KOPT-K1 (cell line): Measurements from ENCODE around the gene CD8B.
"Not testable (repeated sequence)": the region's sequence is repeated elsewhere in the genome, so short reads cannot be mapped to it uniquely, and the experiment has no call there.

ENCODE experiments used
- H3K27ac ChIP-seq: fragments of 200-600 bp; sonication (generic); 2 replicates; pipeline ENCODE4 v1.5.1; 2016; ENCODE audit warnings: antibody characterized with exemption, mild to moderate bottlenecking, low read depth, low read length; ENCODE audit not compliant: poor library complexity, severe bottlenecking
- H3K36me3 ChIP-seq: fragments of 200-600 bp; sonication (generic); 2 replicates; pipeline ENCODE4 v1.5.1; 2017; ENCODE audit warnings: antibody characterized with exemption, mild to moderate bottlenecking, low read length, moderate library complexity; ENCODE audit not compliant: insufficient read depth
- H3K9me3 ChIP-seq: fragments of 200-600 bp; sonication (generic); 2 replicates; pipeline ENCODE4 v1.5.1; 2017; ENCODE audit warnings: antibody characterized with exemption, low read length, mild to moderate bottlenecking; ENCODE audit not compliant: insufficient read depth, poor library complexity, severe bottlenecking

Gene CD8B

GRCh38 chr2:86842607-86843234 is 19.0 kb downstream of the CD8B start:
- not testable (repeated sequence) for H3K9me3 ChIP-seq, H3K36me3 ChIP-seq
- peak overlapping the region; percentile 77 for H3K27ac ChIP-seq

- H3K27ac ChIP-seq = peak overlapping the region; percentile 77
Measured at GRCh38 chr2:86841330-86841729, 20.4 kb downstream of the CD8B start.

DNA sequence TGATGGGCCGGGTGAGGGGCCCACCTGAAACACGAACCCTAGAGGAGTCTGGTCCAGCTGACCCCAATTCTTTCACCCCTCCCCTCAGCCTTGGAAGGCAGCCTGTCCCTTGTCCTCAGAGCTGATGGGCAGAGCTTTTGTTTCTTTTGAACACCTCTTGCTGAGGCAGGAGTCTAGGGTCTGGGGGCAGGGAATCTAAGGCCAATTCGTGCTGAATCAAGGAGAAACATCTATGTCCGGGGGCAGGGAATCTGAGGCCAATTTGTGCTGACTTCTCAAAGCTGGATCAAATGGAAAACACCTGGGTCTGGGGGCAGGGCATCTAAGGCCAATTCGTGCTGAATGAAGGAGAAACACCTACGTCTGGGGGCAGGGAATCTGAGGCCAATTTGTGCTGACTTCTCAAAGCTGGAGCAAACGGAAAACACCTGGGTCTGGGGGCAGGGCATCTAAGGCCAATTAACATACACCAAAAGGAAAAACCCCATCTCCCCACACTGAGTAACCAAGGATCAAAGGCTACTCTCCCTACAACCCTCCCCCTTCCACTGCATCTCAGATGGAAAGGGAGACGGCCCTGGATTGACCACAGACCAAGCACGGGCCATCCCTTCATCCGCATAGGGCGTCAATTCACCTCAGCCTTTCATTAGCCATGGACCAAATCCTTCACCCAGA is 21.7 kb downstream of the CD8B start:
- not testable (repeated sequence) for H3K9me3 ChIP-seq, H3K36me3 ChIP-seq
- H3K27ac ChIP-seq = peak overlapping the region; percentile 77

More at GRCh38 chr2:86841330-86841729, 20.4 kb downstream of the CD8B start:
- not testable (repeated sequence) for H3K36me3 ChIP-seq, H3K9me3 ChIP-seq

DNA sequence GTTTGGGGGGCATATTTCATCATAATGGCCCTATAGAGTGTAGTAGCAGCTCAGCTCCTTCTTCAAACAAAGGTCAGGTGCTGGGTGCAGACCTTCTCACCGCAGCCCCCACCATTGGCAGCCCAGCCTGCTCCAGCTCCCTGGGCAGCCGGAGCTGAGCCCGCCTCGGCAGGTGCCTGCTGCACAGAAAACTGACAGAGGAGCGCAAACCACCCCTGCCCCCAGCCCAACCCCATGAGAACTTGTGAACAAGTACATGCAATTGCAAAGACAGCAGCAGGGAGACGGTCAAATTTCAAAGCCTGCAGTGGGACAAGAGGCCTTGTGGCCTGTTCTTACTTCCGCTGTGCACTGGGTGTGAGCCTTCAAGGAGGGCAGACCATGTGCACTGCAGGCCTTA is 22.2 kb downstream of the CD8B start:
- not testable (repeated sequence) for H3K9me3 ChIP-seq, H3K36me3 ChIP-seq
- H3K27ac ChIP-seq = peak overlapping the region; percentile 77

DNA sequence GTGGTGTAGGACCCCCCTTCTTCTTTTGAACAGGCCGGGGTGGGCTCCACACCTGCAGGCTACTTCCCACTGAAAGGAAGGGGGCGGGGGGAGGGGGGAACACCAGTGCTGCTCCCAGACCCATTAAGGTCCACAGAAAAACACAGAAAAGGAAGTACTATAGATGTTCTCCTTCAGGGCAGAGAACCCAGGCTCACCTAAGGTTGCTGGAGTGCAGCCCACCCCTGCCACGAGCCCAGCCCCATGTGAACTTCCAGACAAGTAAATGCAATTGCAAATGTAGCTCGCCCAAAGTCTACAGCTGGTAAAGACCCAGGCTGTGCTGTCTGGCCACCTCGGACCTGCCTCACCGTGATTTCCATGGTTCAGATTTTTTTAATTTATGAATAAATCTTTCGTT is 24.0 kb downstream of the CD8B start:
- not testable (repeated sequence) for H3K9me3 ChIP-seq, H3K36me3 ChIP-seq
- peak overlapping the region; percentile 80 for H3K27ac ChIP-seq

DNA sequence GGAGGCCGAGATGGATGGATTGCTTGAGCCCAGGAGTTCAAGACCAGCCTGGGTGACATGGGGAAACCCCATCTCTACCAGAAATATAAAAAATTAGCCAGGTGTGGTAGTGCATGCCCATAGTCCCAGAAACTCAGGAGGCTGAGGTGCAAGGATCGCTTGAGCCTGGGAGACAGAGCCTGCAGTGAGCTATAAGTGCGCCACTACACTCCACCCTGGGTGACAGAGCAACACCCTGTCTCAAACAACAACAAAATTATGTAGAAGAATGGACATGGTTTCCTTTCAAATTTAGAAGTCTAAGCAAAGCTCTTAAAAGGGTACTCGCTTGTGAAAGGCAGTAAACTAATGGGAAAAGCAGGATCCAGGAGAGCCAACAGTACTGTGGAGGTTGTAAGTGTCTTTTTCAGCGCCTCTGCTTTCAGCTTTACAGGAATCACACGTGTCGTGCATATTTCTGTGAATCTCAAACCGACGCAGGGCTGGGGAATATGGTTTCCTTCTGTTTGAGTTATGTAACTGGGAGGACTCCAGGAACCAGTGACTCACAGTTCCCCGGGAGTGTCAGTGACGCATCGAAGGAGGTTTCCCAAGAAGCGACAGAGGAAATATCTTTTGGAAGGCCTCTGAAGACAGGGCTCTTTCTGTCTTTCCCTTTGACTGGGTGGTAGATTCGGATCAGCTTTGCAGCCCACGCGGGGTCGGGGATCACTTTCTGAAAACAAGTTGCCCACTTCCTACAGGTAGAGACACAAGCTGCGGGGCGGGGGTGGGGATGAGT is 24.6 kb downstream of the CD8B start:
- H3K9me3 ChIP-seq, H3K36me3 ChIP-seq: not testable (repeated sequence)
- H3K27ac ChIP-seq = peak overlapping the region; percentile 80

- H3K36me3 ChIP-seq, H3K9me3 ChIP-seq: not testable (repeated sequence)
- peak overlapping the region; percentile 80 for H3K27ac ChIP-seq
Measured at GRCh38 chr2:86835548-86835889, 26.2 kb downstream of the CD8B start.

DNA sequence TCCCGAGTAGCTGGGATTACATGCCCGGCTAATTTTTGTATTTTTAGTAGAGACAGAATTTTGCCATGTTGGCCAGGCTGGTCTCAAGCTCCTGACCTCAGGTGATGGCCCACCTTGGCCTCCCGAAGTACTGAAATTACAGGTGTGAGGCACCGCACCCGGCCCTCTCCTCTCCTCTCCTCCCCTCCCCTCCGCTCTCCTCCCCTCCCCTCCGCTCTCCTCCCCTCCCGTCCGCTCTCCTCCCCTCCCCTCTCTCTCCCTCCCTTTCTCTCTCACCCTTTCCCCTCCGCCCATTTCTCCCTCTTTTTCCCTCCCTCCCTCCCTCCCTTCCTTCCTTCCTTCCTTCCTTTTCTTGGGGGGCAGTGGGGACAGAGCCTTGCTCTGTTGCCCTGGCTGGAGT is 28.4 kb downstream of the CD8B start:
- H3K27ac ChIP-seq = no peak overlapping the region
- no peaks in the 10 kb centered on the region for H3K9me3 ChIP-seq
- no peaks in the 10 kb centered on the region for H3K36me3 ChIP-seq

- Histone ChIP-seq H3K36me3 (no peaks in the 10 kb centered on the region), H3K9me3 (no peaks in the 10 kb centered on the region), H3K27ac (peak overlapping the region; percentile 56)
Measured at GRCh38 chr2:86832334-86833096, 29.2 kb downstream of the CD8B start.

DNA sequence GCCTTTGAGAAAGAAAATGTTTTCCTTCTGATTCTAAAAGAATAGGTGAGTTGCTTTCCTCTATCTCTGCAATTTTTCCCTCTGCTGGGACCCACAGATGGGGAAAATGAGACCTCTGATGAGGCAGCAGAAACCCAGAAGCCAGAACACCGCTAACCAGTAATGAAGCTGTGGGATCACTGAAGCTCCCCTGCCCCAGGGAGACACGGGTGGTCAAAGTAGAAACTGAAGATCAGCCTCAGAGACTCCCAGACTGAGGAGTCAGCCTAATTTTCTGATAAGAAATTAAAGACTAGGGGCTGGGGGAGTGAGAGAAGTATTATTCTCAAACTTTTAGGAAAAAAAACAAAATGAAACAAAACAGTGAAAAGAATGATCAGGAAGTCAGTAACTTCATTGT is 30.1 kb downstream of the CD8B start:
- peak overlapping the region; percentile 56 for H3K27ac ChIP-seq
- no peaks in the 10 kb centered on the region for H3K36me3 ChIP-seq
- no peaks in the 10 kb centered on the region for H3K9me3 ChIP-seq

GRCh38 chr2:86826951-86827350 is 34.7 kb downstream of the CD8B start:
- peak overlapping the region; percentile 95 for H3K27ac ChIP-seq
- peaks cover 5% of the 10 kb centered on the region for H3K9me3 ChIP-seq
- no peaks in the 10 kb centered on the region for H3K36me3 ChIP-seq

DNA sequence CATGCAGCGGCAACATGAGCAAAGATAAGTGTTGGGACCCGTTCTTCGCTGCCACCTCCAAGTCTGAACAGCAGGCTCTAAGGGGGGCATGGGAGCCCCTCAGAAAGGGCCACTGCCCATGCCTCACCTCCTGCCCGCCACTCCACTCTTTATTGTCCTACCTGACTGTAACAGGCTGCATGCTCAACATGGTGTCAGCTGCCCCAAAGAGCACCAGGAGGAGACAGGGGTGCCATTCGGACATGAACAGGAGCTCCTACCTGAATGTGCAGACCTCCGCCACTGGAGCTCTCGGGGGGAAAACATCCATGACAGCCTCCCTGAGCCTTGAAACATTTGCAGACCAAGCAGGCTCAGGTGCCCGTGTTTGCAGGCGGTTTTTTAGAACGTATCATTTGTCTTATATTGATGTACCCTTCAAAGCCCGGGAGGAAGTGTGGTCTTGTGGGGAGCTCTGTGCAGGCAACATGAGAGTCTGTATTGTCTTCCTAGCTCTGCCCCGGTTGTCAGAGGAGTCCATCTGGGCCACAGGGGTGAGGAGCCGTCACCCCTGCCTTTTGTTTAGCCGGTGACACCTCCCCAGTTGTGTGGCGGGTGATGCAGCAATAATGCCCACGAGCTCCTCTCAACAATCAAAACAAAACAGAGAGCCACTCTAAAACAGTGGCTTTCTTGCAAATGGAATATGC is 35.8 kb downstream of the CD8B start:
- no peaks in the 10 kb centered on the region for H3K36me3 ChIP-seq
- H3K9me3 ChIP-seq = peaks cover 5% of the 10 kb centered on the region
- peak overlapping the region; percentile 95 for H3K27ac ChIP-seq

GRCh38 chr2:86825036-86825692 is 36.5 kb downstream of the CD8B start:
- H3K27ac ChIP-seq = peak overlapping the region; percentile 95
- no peaks in the 10 kb centered on the region for H3K36me3 ChIP-seq
- peaks cover 5% of the 10 kb centered on the region for H3K9me3 ChIP-seq

DNA sequence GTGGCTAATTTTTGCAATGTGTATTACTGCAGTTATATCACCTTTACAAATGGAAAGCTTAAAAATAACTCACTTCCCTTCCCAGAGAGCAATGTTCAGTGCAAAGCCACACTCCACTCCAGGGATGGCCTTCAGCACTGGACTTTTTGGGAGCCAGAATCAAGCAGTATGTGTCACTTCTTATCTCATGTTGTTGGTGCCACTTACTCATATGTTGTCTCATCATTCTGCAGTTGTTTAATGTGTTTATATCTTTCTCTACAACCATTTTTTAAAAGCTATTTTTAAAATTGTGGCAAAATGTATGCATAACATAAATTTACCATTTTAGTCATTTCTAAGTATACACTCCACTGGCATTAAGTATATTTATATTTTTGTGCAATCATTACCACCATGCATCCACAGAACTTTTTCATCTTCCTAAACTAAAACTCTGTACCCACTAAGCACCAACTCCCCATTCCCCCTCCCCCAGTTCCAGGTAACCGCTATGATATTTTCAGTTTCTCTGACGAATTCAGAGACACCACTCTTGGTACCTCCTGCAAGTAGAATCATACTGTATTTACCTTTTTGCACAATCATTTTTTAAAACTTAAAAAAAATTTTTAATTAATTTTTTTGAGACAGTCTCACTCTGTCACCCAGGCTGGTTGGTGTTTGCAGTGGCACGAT is 38.9 kb downstream of the CD8B start:
- peaks cover 5% of the 10 kb centered on the region for H3K9me3 ChIP-seq

More for the DNA sequence above, 38.9 kb downstream of the CD8B start:
- H3K36me3 ChIP-seq = no peaks in the 10 kb centered on the region
- H3K27ac ChIP-seq = peak overlapping the region; percentile 95
